Mucosa of descending colon (tissue), 3 donors: ENCODE results near the gene PNMA8B. TPM values are rescaled to one million over a fixed set of nuclear protein-coding genes. Genes with fewer than 3 reads are reported as not detected.

Source experiments
- ATAC-seq: fragments of 200-7000 bp; cut with Tn5 transposase; one replicate; pipeline ENCODE4 v1.9.1; 2020; ENCODE audit warnings: mild to moderate bottlenecking, moderate library complexity
- DNase-seq, 3 donors: peaks; one replicate each; pipeline ENCODE4 v3.0.0-alpha.2; 2020
- H3K36me3 ChIP-seq: fragments of 200-600 bp; one replicate; pipeline ENCODE4 v1.8.0; 2021; ENCODE audit warnings: low read depth, mild to moderate bottlenecking
- H3K4me1 ChIP-seq: fragments of 200-600 bp; one replicate; pipeline ENCODE4 v1.8.0; 2021; ENCODE audit warnings: low read depth, mild to moderate bottlenecking
- H3K4me3 ChIP-seq: fragments of 200-600 bp; one replicate; pipeline ENCODE4 v1.8.0; 2021; ENCODE audit warnings: mild to moderate bottlenecking
- H3K9me3 ChIP-seq: fragments of 200-600 bp; one replicate; pipeline ENCODE4 v1.8.0; 2021; ENCODE audit warnings: mild to moderate bottlenecking
- CTCF ChIP-seq: fragments of 200-600 bp; IDR thresholded peaks from one replicate; pipeline ENCODE4 v1.8.0; 2022; ENCODE audit warnings: antibody characterized with exemption, mild to moderate bottlenecking
- intact Hi-C, 2 donors: fragments of 100-400 bp; cut with DNase I in 1 of 2; cut with micrococcal nuclease in 1 of 2; formaldehyde crosslinking; loops; one replicate each; pipeline versions ENCODE4 v1.11.0 to v1.11.1; 2022; cut with DNase I, micrococcal nuclease
- total RNA-seq, 3 donors: library from RNA; stranded (reverse); fragmentation: NEBNext Ultra II Directional in 2 of 3; extraction: Animal tissue kit (Norgen Biotek cat#: 25700) in 2 of 3; gene quantifications; one replicate each; pipeline versions ENCODE4 v1.2.1 to v1.2.4, GENCODE V29; 2021 to 2023
- donor health status: DM: no; HTN: no; CAD: no; lungs with moderate emphysema.
- donor health status: DM: no; HTN: no; CAD: no.
- donor health status: DM: no; HTN: yes; CAD: no.

The PNMA8B gene
- total RNA-seq, 3 donors from 2014 or later = 0.12 to 2.3 (median 0.36) TPM

DNA sequence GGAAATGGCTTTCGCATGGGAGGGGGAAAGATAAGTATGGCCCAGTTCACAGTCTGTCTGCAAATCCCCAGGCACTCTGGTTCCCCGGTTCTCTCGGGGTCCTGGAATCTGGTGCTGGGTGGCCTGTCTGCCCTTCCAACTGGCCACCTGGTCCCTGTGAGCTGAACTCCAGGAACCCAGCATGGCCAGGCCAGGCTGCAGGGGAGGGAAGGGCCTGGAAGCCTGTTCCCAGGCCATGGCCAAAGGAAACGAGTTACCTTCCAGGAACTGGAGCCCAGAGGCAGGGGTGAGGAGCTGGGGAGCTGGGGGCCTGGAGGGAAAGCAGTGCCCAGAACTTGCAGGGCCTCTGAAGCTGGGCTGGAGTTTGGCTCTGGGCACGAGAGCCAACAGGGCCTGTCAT lies 47.8 kb downstream of the PNMA8B start:
- intact Hi-C loops = no loop called here
- H3K4me3 ChIP-seq = no peak overlapping the region
- ATAC-seq = no peak

DNA sequence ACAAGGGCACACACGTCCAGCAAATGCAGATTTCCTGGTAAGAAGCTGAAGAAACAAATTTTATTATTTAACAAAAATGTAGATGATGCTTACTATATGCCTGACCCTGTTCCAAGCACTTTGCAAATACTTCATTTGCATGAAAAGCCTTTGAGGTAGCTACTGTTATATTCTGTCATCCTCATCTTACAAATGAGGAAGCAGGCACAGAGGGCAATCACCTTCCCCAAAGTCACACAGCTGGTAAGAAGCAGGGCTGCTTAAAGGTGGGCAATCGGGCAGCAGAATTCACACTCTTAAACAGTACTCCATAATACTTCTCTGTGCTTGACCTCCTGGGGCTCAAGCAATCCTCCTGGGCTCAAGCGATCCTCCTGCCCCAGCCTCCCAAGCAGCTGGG lies 48.7 kb downstream of the PNMA8B start:
- TF ChIP-seq CTCF = no peak
- no peak for DNase-seq
- ATAC-seq = no peak
- intact Hi-C loops = no loop called here
- Histone ChIP-seq H3K36me3 (no peaks in the 10 kb centered on the region), H3K9me3 (no peaks in the 10 kb centered on the region), H3K4me1 (no peaks in the 10 kb centered on the region), H3K4me3 (no peak overlapping the region)

More for the DNA sequence above, 47.8 kb downstream of the PNMA8B start:
- Histone ChIP-seq H3K36me3 (no peaks in the 10 kb centered on the region), H3K9me3 (no peaks in the 10 kb centered on the region), H3K4me1 (no peaks in the 10 kb centered on the region)
- DNase-seq = no peak
- TF ChIP-seq CTCF = no peak

GRCh38 chr19:46446021-46446420 lies 49.6 kb downstream of the PNMA8B start:
- ATAC-seq = no peak

GRCh38 chr19:46442808-46443450 lies 52.7 kb downstream of the PNMA8B start:
- peak in 1 of 3 donors; percentile 12 for DNase-seq
- Histone ChIP-seq H3K4me1 (no peaks in the 10 kb centered on the region), H3K36me3 (no peaks in the 10 kb centered on the region), H3K9me3 (no peaks in the 10 kb centered on the region), H3K4me3 (no peak overlapping the region)
- intact Hi-C loops = no loop called here
- ATAC-seq = peak; percentile 29
- no peak for TF ChIP-seq CTCF

More at GRCh38 chr19:46446021-46446420, 49.6 kb downstream of the PNMA8B start:
- Histone ChIP-seq H3K36me3 (no peaks in the 10 kb centered on the region), H3K4me1 (no peaks in the 10 kb centered on the region), H3K4me3 (no peak overlapping the region), H3K9me3 (no peaks in the 10 kb centered on the region)
- no peak for TF ChIP-seq CTCF
- intact Hi-C loops = no loop called here
- no peak for DNase-seq

GRCh38 chr19:46441866-46442265 lies 53.8 kb downstream of the PNMA8B start:
- no peaks in the 10 kb centered on the region for H3K4me1 ChIP-seq
- no peak for TF ChIP-seq CTCF
- H3K4me3 ChIP-seq = no peak overlapping the region
- DNase-seq = no peak
- ATAC-seq = no peak
- no peaks in the 10 kb centered on the region for H3K36me3 ChIP-seq
- H3K9me3 ChIP-seq = no peaks in the 10 kb centered on the region
- intact Hi-C loops = no loop called here

Other genes starting within 250 kb of the PNMA8B start
- gene HIF3A, start 198.8 kb downstream of the PNMA8B start, total RNA-seq = 10 to 100 TPM in 2 of 3 donors, 1 to 10 TPM in 1; 4.9 to 96.1 (median 19.0) TPM
- 10 to 100 TPM; 55.3 to 71.6 (median 59.4) TPM for gene PPP5C, start 148.8 kb downstream of the PNMA8B start, total RNA-seq
- gene CCDC8, start 82.3 kb downstream of the PNMA8B start, total RNA-seq = 1 to 10 TPM in 2 of 3 donors, under 1 TPM in 1; 0.75 to 3.4 (median 1.7) TPM
- under 1 TPM in 1 of 3 donors, not detected in 2; 0.57 TPM for gene PNMA8C, start 66.9 kb downstream of the PNMA8B start, total RNA-seq
- gene PNMA8A, start 24.3 kb downstream of the PNMA8B start, total RNA-seq = 1 to 10 TPM in 1 of 3 donors, under 1 TPM in 2; 0.20 to 3.2 (median 0.80) TPM
- gene CALM3, start 105.5 kb upstream of the PNMA8B start, total RNA-seq = 100 to 1,000 TPM; 241 to 325 (median 252) TPM
- gene PTGIR, start 129.2 kb upstream of the PNMA8B start, total RNA-seq = 1 to 10 TPM in 2 of 3 donors, under 1 TPM in 1; 0.49 to 2.4 (median 2.1) TPM
- gene GNG8, start 140.3 kb upstream of the PNMA8B start, total RNA-seq = 1 to 10 TPM in 1 of 3 donors, not detected in 2; 2.3 TPM
- gene DACT3, start 165.3 kb upstream of the PNMA8B start, total RNA-seq = 10 to 100 TPM in 1 of 3 donors, 1 to 10 TPM in 2; 1.9 to 60.9 (median 3.4) TPM
- gene PRKD2, start 221.2 kb upstream of the PNMA8B start, total RNA-seq = 10 to 100 TPM; 52.5 to 70.5 (median 62.9) TPM